GM12878 (cell line): ENCODE measurements around the gene CDHR4.

Experiments
- ATF7 ChIP-seq: fragments of 450-650 bp; IDR thresholded peaks from 2 replicates; pipeline ENCODE4 v1.6.1; 2016; ENCODE audit warnings: low read depth, mild to moderate bottlenecking
- BHLHE40 ChIP-seq, 2 experiments: fragments of 450-650 bp in 1 of 2; IDR thresholded peaks; 2 replicates each; pipeline ENCODE4 v1.6.1; 2011 to 2017; ENCODE audit warnings: low read depth in 2 of 2, borderline replicate concordance in 1 of 2, improper control_type of control experiment in 1 of 2, low read length in 1 of 2, mild to moderate bottlenecking in 1 of 2
- CBX3 ChIP-seq: fragments of 200-600 bp; sonication (generic); IDR thresholded peaks from 2 replicates; pipeline ENCODE4 v1.6.1; 2016; ENCODE audit warnings: low read depth, borderline replicate concordance
- CTCF ChIP-seq, 3 experiments: IDR thresholded peaks in 2 of 3; conservative IDR thresholded peaks in 1 of 3; 2 replicates each; pipeline ENCODE4 v1.5.1; 2011; ENCODE audit warnings: low read depth in 3 of 3, low read length in 3 of 3, mild to moderate bottlenecking in 3 of 3, control low read depth in 2 of 3, moderate library complexity in 2 of 3, inconsistent platforms in 1 of 3, mixed read lengths in 1 of 3; ENCODE audit not compliant: control insufficient read depth in 2 of 3, insufficient read depth in 1 of 3; ENCODE audit errors: extremely low read depth in 1 of 3
- ELK1 ChIP-seq: IDR thresholded peaks from 2 replicates; pipeline ENCODE4 v1.6.1; 2012; ENCODE audit warnings: low read depth, low read length, improper control_type of control experiment
- HDAC6 ChIP-seq: fragments of 200-600 bp; sonication (generic); IDR thresholded peaks from one replicate; pipeline ENCODE4 v1.8.0; 2017; ENCODE audit warnings: antibody characterized with exemption; ENCODE audit not compliant: unreplicated experiment
- MYC ChIP-seq: IDR thresholded peaks from 2 replicates; pipeline ENCODE4 v1.6.1; 2011; ENCODE audit warnings: mild to moderate bottlenecking, low read length, moderate library complexity, inconsistent platforms; ENCODE audit not compliant: insufficient read depth, insufficient replicate concordance, insufficient read length, severe bottlenecking
- PAX5 ChIP-seq: IDR thresholded peaks from 2 replicates; pipeline ENCODE4 v1.6.1; 2011; ENCODE audit warnings: low read depth, low read length, borderline replicate concordance
- PRDM15 ChIP-seq: fragments of 450-650 bp; formaldehyde crosslinking; IDR thresholded peaks from 2 replicates; pipeline ENCODE4 v1.4.0; 2020; ENCODE audit warnings: mild to moderate bottlenecking, moderate library complexity
- SP1 ChIP-seq: IDR thresholded peaks from one replicate; pipeline ENCODE4 v1.6.1; 2011; ENCODE audit warnings: low read depth, low read length
- SREBF2 ChIP-seq: IDR thresholded peaks from 2 replicates; pipeline ENCODE4 v1.6.1; 2012; ENCODE audit warnings: mild to moderate bottlenecking, low read length
- TAF1 ChIP-seq: IDR thresholded peaks from 2 replicates; pipeline ENCODE4 v1.6.1; 2011; ENCODE audit warnings: mild to moderate bottlenecking, low read depth, low read length, borderline replicate concordance
- USF1 ChIP-seq: IDR thresholded peaks from 2 replicates; pipeline ENCODE4 v1.6.1; 2011; ENCODE audit warnings: borderline replicate concordance, low read depth, mild to moderate bottlenecking, moderate library complexity, mixed read lengths, low read length; ENCODE audit not compliant: insufficient read depth; ENCODE audit errors: extremely low read length

GRCh38 chr3:49757197-49757596 is 42.5 kb downstream of the CDHR4 start:
- TF ChIP-seq TAF1 (no peak), SP1 (no peak), MYC (no peak), PRDM15 (CRISPR knock-in tag) (no peak), CBX3 (no peak), ATF7 (no peak), USF1 (no peak), CTCF (IDR thresholded peaks at IDR 0.05 in 2 of 3, conservative IDR thresholded peaks at IDR 0.05 in 1 of 3; ENCODE audit: control insufficient read depth in 2 of 3, extremely low read depth in 1 of 3, insufficient read depth in 1 of 3, low read depth in 3 of 3, low read length in 3 of 3) (no peak), HDAC6 (no peak), PAX5 (no peak), BHLHE40 (IDR thresholded peaks at IDR 0.05; ENCODE audit: borderline replicate concordance in 1 of 2, low read depth in 2 of 2, low read length in 1 of 2) (no peak), SREBF2 (no peak), ELK1 (no peak)
